Measurements from ENCODE around the gene DLK1.

Gene DLK1

DNA sequence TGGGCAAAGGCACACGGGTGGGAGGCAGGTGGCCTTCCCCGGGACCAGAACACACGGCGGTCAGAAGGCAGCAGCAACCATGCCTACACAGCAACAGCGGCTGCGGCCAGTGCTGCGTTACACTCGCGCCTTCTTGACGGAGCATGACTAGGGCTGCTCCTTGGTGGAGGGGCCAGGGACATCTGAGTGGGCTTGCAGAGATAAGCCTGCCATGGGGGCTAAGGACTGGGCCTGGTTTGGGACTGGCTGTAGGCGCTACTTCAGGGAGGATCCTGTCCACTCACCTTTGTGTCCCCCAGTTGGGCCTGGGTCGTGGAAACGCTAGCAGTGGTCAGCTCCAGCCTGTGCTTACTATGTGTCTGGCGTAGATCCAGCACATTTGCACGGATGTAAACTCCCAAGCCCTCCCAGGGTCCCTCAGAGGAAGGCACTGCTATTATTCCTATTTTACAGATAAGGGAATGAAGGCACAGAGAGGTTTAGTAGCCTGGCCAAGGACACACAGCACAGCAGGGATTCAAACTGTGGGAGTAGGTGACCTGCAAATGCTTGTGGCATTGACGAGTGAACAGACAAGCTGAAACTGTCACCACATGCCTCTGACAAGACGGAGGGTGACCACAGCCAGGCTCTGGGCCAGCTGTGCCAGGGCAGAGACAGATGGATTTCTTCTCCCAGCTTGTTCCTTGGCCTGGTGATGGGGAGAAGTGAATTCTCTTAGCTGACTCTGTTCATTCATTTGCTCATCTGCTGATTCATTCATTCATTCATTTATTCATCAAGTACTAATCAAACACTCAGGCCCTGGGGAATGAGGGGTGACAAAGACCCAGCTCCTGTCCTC lies 31.9 kb upstream of the DLK1 start:
- no peak for FAIRE-seq

DNA sequence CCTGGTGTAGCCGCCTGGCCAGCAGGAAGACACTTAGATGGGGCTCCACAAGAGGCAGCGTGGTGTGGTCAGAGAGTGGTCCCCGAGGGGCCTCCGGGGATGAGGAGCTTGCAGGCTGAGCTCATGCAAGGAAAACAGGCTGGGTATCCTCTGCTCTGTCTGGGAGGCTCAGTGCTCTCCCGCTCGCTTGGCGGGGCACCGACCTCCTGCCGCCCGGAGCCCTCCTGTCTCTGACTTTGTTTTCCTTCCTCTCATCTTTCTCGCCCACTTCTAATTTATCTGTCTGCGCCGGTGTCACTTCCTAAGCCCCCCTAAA lies 31.3 kb upstream of the DLK1 start:
- FAIRE-seq = peak; percentile 65

DNA sequence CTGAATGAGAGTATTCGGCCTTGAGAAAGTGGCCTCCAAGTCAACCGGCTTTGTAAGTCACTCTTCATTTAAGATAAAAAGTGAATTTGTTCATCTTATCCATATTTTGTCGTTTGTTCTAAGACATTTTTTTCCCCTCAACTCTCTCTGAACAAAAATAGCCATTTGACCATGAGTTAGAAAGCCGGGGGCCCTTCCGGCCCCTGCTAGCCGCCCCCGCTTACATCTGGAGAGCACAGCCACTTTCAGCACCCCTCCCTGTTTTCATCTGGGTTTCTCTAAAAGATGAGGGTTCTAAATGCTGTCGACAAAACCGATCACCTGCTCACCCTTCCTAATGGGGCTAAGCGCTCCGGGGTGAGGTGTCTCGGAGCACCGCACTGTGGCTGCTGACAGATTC lies 30.7 kb upstream of the DLK1 start:
- no peak for FAIRE-seq

DNA sequence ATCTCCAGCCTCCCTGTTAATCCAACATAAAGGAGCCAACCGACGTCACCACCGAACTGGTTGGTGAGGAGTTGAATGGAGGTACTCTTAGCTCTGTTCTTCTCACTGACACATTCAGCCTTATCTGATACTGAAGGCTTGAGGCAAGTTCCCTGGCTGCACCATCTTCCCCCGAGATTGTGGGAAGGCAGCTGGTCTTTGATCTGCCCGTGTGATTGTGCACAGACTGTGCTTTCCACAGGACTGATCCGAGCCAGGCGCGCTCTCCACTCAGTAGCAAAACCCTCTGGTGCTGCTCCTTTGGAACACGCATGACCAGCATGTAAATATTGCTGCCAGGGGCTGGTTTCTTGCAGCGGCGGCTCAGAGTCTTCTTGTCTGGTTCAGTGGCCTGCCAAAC lies 30.1 kb upstream of the DLK1 start:
- FAIRE-seq = no peak

DNA sequence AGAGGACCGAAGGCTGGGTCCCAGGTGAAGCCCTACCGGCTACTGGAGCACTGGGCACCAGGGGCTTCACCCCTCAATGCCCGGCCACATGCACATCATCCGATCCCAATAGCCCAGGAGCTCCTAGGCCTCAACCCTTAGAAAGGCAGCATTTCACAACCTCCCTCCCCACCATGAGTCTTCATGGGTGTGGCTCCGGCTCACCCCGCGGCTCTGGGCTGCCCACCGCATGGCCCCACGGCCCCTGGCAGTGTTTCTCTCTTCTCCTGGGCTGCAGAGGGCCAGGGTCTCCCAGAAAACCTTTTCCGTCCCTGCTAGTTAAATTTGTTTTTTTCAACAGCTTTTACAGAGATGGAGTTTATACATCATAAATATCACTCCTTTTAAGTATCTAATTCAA lies 28.6 kb upstream of the DLK1 start:
- FAIRE-seq = no peak

DNA sequence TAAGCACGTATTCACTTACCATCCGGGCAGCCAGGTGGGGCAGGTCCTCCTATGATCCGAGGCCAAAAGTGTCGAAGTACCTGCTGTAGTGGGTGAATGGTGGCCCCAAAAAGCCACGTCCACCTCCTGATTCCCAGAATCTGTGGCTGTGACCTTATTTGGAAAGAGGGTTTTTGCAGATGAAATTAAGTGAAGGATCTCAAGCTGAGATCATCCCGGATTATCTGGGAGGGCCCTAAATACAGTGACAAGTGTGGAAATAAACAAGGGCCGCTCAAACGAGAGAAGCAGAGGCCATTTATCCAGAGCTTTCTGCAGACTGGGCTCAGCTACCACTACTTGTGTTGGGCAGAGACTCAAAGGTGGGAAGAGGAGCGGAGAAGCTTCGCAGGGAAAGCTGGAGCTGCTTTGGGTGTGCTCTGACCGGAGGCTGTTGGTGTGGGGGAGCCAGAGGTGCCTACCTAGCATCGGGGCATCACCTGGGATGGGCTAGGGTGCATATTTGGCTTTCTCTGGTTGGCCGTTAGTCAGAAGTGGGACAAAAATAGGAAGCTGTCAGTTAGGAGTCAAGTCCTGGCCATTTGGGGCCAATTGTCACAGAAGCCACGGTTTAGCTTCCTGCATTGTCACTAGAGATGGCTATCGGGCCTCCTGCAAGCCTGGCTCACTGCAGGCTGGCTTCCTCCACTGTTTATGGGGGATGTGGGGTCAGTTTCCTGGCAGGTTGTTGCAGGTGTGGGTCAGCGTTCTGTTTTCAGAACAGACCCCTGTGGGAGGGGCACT lies 27.8 kb upstream of the DLK1 start:
- FAIRE-seq = no peak

DNA sequence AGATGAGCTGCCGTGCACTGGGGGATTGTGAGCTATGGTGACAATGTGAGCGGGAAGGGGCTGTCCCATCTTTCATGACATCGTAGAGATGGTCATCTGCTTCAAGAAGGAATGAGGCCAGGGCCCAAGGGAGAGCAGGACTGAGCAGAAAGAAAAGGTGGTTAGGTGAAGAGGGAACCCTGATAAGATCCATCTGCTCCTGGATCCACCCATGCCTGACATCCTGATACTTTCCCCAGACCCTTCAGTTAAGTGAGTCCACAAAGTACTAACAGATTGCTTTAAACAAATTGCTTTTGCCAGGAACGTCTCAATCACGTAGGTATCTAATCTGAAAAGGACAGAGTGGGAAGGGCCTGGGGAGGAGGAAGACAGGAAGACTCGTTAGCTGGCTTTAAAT lies 25.4 kb upstream of the DLK1 start:
- FAIRE-seq = no peak

DNA sequence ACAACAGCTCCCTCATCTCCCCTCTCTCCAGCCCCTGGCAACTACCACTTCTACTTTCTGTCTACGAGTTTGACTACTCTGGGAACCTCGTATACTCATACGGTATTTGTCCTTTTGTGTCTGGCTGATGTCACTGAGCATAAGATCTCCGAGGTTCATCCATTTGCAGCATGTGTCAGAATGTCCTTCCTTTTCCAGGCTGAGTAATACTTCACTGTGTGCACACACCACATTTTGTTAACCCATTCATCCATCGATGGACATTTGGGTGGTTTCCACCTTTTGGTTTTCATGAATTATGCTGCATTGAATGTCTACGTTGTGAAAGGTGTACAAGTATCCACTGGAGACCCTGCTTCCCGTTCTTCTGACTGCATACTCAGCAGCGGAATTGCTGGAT lies 24.1 kb upstream of the DLK1 start:
- FAIRE-seq = no peak

DNA sequence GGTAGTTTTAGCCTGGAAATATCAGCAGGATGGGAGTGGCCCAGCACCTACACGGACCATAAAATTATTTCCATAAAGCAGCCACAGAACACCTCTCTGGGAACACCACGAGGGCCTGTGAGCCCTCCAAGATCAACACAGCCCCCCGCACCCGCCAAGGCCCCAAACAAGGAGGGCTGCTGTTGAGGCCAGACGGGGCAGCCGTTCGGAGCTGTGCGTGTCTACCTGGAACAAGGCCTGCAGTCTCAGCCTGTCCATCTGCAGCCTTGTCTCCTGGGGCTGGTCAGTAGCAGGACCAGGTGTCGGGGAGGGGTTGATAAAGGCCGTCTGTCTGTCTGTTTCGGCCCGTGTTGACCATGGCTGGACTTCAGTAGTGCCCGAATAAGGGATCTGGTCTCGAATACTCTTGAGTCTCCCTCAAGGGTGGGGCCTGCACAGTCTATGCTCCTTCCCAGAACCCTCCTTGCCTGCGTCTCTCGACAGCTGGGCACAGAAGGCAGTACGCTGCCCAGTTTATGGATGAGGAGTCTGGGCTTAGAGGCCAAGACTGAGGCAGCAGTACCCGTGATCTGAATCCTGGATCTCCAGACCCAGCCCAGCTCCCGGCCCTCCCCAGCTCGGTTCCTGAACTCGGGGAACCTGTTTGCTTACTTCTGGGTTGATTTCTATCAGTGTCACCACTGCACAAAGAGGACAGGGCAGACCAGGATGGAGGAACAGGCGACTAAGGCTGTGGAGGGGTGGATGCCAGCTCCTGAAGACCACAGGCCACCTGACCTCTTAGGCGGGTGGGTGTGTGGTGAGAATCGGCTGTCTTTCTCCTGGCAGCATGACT lies 23.1 kb upstream of the DLK1 start:
- FAIRE-seq = no peak

DNA sequence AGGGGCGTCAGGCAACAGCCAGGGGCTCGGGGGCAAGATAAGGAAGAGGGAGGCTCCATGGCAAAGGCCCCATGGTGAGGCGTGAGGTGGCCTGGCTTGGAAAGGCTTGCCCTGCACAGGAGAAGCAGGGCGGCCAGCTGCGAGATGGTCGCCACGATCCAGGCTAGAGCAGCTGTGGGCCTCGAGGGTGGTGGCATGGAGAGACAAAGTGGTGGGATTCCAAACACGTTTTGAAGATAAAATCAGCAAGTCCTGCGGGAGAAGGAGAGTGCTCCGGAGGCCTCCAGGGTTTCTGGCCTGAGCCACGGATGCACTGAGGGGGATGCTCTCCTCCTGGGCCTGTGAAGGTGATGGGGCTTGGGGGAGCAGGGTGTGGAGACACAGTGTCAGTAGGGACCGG lies 20.5 kb upstream of the DLK1 start:
- no peak for FAIRE-seq

DNA sequence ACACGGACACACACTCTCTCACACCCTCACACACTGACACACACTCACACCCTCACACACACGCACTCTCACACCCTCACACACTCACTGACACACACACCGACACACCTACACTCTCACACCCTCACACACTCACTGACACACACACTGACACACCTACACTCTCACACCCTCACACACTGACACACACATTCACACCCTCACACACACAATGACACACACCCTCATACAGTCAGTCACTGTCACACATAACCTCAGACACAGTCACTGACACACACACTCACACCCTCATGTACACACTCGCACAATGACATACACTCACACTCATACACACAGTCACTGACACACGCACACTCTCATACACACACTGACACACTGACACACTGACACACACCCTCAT lies 19.8 kb upstream of the DLK1 start:
- FAIRE-seq = no peak

DNA sequence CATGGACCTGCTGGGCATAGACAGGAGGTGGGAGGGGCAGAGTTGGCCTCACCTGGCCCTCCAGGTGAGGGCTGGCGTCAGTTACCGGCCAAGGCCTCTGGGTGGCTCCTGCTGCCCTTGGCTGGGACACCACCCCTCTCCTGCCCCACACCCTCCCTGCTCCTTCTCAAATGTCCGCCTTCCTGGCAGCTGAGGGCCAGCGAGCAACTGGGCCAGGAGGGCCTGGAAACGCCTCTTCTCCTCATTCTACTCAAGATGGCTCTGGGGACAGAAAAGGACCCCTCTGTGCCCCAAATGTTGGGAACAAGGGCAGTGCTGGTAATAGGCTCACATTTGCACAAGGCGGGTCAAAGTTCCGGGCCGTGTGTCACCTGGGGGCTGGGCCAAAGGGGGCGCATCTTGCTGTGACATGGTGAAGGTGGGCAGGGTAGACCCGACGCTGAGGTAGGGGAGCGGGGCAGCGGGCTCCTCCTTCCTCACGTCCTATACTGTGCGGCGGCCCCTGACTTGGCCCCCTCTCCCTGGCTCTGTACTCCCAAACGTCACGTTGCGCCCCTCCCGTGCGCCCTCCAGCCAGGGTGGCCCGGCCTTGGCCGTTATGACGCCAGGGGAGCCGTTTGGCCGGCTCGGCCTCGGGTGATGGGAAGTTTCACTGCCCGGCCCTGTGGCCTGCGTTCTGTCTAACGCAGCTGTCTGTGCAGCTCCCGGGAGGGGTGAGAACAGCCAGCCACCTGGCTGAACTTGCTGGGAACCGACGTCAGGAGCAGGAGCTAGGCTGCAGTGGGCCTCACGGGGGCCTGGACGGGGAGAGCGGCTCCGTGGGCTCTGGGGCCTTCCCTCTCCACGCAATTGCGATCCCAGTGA lies 18.0 kb upstream of the DLK1 start:
- no peak for FAIRE-seq

DNA sequence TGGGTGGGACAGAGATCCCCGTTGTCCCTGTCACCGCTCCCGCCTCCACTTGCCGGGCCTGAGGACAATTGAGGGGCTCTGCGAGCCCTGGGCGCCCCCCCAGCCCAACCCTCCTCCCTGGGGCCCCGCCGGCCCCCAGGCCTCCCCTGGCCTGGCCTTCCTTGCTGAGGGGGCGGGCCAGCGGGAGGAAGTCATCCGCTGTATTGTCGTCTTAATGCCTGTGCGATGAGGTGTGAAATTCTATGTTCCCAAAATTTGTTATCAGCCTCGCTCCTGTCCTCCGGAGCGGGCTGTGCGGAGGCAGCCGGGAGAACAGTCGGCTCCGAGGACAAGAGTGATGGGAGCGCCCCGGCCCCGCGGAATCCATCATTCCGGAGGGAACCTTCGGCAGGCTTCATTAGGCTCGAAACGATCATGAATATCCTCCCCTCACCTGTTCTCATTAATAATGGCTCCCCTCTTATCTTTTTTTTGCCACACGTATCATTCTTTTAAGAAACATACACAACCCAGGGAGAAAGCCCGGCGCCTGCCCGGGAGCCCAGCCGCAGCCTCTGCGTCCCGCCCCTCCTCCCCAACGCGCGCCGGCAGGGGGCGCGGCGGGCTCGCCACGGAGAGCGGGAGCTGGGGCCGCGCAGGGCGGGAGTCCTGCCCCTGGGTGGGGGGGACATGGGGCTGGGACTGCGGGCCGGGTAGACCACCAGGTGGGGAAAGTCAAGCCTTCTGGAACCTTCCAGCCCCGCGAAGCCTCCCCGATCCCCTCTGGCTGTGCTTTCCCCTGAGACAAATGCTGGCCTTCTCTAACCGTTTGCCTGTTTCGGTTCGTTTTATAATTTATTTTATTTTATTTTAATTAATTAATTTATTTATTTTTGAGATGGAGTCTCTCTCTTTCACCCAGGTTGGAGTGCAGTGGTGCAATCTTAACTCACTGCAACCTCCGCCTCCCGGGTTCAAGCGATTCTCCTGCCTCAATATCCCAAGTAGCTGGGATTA lies 17.1 kb upstream of the DLK1 start:
- FAIRE-seq = no peak

DNA sequence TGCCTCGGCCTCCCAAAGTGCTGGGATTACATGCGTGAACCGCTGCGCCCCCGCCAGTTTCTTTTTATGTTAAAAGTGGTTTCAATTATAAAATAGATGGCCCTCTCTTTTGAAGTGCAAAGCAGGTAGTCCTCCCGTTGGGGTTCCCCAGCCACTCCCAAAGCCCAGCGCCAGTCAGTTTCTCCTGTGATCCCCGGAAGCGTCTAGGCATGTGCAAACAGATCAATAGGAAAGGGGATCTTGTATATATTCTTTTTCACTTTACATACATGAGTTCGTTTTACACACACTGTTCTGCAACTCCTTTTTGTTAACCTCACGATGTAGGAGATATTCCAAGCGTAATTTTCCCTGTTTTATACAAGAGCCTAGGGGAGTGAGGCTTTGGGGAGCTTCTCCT lies 16.3 kb upstream of the DLK1 start:
- FAIRE-seq = no peak

DNA sequence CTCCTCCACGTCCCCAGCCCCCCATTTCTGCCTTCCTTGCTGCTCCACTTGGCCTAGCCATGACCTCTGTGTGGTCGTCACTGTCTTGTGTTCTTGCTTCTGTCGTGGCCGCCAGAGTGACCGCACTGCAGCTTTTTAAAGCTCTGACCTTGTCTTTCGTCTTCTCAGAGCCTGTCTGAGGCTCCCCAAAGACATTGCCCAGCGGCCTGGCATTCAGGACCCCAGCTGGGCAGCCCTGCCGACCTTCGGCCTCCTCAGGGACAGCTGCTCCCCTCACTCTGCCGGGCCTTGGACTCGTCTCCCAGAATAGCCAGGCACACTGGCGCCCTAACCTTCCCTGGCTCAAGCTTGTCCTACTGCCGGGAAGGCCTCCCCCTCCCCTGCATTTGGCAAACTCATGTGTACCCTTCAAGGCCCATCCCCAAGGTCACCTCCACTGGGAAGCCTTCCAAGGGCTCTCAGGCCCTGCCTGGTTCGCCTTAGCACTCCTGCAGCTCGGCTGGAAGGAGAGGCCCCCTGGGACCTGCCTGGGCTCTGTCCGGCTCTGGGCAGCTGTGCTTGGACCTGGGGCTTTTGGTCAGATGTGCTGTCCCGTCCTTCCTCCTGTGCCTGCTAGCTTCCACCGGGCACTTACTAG lies 15.7 kb upstream of the DLK1 start:
- FAIRE-seq = no peak

DNA sequence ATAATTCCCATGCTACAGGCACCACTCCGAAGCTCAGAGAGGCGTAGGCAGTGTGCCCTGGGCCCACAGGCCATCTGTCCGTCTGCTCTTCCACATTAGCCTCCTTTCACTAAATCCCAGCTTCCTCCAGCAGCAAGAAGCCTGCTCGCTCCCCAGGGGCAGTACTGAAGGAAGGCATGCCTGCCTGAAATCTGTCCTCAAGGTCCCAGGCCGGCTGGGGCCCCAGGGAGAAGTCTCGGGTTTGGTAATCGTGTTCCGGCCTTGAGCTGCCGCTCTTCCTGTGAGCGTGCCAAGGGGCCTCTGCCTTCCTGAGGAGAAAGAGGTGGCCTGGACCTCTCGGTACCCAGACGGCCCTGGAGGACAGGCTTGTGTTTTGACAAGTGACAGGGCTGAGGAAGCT lies 15.2 kb upstream of the DLK1 start:
- FAIRE-seq = no peak

DNA sequence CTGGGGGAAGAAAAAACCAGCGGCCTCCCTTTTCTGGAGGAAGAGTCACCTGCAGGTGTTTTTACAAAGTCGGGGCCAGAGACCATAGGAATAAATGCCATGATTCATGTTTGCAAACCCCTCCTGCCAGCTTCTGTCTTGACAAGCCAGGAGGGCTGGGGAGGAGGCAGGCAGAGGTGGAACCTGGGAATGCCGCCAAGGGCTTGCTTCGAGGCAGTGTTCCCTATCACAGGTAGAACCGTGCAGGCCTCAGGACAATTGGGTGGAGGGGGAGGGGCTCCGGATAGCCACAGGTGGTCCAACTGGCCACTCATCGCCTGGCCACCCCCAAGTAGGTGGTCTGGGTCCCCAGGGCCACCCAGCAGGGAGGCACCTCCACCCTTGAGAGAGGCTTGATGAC lies 14.2 kb upstream of the DLK1 start:
- FAIRE-seq = no peak

DNA sequence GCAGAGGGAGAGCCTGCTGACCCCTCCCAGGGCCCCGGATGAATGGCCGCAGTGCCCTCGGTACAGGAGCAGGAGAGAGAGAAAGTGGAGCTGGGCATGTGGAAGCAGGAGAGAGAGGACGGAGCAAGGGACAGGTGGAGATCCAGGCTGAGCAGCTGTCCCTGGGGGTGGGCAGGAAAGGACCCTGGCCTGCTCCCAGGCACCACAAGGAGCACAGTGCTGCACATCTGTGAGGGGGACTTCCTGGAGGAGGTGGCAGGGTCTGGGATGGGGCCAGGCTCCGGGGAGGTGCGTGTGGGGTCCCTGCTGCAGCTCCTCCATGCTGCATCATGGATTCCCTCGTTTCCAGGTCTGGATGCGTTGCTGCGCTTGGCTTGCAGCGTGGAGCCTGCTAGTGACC lies 13.0 kb upstream of the DLK1 start:
- FAIRE-seq = no peak

DNA sequence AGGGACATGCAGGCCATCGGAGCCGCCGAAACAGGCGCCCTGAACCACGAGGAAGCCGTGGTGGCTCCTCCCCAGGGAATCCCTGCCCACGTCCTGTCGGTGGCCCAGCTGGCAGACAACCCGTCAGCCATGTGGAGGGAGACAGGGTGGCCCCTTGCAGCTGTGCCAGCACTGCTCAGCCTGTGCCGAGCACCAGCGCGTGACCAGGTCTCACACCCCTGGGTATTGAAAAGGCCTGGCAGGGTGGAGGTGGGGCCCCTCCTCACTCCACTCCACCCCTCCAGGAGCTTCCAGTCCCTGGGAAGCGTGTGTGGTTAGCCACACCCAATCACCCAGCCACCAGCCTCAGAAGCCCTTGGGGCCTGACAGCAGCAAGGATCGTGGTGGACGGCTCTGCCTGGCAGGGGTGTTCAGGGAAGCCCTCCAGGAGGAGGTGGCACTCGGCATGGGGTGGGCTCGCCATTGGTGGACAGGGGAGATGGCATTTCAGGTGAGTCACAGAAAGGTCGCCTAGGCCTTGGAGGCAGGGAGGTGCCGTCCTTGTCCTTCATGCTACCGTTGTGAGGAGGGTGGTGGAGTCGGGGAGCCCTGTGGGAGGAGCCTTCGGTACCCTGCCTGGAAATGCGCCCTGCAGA lies 12.3 kb upstream of the DLK1 start:
- FAIRE-seq = no peak

DNA sequence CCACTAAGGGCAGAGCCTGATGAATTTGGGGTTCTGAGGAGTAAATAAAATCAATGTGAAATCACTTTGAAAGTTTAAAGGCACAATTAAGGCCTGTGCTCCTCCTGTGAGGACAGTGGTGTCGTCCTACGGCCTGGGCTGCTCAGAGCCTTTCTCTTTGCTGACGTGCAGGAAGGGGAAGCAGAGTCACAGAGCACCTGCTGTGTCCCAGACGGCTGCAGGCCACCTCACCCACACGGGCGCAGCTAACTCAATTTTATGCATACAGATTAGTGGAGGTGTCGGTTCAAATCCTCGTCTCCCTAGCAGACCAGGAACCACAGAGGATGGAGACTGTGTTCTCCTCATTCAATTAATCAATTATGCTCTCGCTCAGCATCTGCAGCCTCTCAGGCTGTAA lies 11.4 kb upstream of the DLK1 start:
- no peak for FAIRE-seq
